NOMO-1 (cell line): ENCODE measurements around the gene DONSON.
"Not testable (repeated sequence)": the region's sequence is repeated elsewhere in the genome, so short reads cannot be mapped to it uniquely, and the experiment has no call there.

Experiments used
- DNase-seq, 2 experiments: peaks; one replicate each; lab custom pipeline; 2025; ENCODE audit not compliant: unreplicated experiment in 2 of 2; lab: John Stamatoyannopoulos, UW

DONSON gene

GRCh38 chr21:33588485-33589335 lies at the start of gene DONSON:
Gene DONSON (minus strand): TSS chr21:33588684. CDS start chr21:33588641, 43 bp downstream.
- DNase-seq = peak; percentile 78 to 81

DNA sequence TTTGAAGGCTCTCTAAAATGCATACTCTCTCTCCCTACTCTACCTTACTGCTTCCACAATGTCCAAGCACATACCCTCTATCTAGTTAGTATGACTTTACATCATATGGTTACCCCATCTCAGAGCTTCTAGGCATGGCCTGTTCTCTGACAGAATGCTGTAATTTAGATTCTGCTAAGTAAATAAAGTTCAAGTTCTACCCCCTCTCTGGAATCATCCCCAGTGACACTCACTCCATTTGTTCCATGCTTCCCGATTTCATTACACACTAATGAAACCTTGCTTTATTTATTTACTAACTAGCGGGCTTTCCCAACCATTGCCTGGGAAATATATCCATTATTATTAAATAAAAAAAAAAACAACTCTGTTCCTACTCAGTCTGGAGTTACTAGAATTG lies 45.8 kb upstream of the DONSON start:
- DNase-seq = no peak

GRCh38 chr21:33626151-33626550 lies 37.7 kb upstream of the DONSON start:
- not testable (repeated sequence) for DNase-seq

DNA sequence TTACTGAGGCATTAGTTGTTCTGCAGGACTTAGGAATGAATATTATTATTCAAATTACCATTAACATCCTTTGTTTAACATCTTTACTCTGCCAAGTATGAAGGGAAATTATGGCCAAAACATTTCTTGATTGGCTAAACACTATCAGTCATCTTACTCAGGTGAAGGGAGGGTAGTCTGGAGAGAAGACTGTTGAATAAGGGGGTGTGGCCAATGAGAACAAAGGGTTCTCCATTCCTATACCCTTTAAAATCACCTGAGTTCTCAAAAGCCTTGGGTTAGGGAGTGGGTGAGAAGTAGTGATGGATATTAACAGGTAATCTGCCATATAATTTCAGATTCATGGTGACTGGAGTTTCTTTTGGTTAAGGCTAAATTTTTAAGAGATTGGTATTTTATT lies 33.8 kb upstream of the DONSON start:
- DNase-seq = no peak

- peak; percentile 59 to 69 for DNase-seq
These were observed 31.2 kb upstream of the DONSON start for GRCh38 chr21:33619726-33620125.

DNA sequence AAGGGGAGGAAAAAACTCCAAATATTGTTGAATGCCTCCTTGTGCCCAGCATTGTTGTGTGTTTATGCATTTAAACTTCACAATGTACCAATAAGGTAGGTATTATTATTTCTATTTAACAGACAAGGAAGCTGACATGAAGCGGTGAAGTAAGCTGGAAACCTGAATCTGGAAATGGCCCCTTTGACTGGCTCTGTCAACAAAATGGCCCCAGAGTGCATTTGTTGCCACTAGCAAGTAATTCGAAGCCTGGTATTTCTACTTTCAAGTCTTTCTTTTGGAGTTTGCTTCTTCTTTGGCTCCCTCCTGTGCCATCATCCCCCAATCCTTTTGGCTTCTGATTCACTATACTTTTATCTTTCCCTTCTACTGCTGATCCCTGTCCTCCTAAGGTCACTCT lies 29.9 kb upstream of the DONSON start:
- no peak for DNase-seq

DNA sequence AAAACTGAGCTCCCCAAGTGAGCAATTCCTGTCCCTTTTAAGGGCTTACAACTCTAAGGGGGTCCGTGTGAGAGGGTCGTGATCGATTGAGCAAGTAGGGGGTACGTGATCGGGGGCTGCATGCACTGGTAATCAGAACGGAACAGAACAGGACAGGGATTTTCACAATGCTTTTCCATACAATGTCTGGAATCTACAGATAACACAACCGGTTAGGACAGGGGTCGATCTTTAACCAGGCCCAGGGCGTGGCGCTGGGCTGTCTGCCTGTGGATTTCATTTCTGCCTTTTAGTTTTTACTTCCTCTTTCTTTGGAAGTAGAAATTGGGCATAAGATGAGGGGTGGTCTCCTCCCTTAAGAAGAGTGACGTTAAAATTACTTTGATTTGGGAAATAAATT lies 29.1 kb upstream of the DONSON start:
- not testable (repeated sequence) for DNase-seq

DNA sequence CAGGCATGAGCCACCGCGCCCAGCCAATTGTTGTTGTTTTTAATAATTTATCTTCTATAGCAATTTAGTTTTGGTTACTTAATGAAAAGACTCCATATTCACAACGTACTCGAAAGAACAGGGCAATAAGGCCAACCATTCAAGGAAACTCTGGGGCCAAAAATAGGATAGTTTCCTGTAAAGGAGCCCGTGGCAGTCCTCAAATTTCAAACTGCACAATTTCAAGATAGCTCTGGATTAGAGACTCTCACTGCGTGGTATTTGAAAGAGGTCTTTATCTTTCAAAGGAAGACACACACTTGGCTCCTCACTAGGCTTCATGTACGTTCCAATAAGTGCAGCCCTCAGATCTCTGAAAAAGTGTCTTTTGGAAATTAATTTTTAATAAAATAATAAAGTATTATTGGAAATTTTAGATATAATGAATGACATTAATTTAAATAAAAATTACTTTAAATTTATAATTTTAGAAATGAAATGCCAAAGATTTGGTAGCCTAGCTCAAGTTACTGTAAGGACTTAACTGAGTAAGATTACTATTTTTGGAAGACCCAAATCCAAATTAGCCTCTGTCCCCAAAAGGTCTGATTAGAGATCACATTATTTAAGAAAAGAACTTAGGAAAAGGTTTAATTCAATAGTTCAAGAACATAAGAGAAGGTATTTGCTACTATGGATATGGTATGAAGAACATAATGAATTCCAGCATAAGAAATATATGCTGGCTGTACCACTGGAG lies 22.7 kb upstream of the DONSON start:
- no peak for DNase-seq

GRCh38 chr21:33608559-33608958 lies 20.1 kb upstream of the DONSON start:
- DNase-seq = no peak

DNA sequence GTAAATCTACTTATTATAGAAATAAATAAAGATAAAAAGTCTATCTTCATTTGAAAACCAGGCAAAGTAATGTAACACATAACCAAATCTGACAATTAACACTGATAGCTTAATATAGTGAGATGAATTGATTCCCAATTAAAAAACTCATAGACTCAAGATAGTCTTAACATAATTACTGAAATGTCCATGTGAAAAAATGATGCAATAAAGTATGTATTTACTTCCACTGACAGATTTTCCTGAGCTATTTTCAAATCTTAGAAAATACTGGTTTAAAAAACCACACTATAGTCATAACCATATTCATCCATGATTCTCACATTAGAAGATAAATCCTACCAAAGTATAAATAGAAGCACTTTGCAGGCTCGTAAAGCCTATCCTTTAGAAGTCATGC lies 9.6 kb upstream of the DONSON start:
- DNase-seq = no peak

DNA sequence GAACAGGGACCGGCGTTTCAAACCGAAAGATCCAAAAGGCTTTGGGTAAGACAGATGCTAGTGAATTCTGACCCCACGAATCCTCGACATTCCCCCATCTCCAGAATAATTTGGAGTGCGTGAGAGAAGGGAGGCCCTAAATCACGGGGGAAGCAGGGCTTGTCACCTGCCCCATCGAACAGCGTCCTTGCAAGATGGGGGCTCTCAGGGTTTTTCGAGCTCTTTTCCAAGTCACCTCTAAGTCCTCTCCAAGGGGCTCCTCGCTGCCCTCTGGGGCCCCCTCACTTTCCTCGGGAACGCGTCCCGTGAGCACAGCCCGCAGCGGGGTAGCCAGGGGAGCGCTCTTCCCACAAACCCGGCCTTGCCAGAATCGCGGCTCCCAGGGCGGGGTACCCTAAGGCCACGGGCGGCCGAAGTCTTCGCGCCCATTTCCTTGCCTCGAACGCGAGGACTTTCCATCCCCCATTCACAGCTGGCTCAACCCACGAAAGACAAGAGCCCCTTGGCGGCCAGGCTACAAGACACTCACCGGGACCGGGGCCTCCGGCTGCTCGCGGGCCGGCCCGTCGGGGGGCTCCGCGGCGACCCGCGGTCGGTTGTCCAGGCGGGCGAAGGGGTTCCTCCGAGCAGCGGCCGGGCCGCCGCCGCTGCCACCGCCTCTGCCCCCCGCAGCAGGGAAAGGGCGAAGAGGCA lies 546 bp downstream of the DONSON start:
- peak; percentile 16 to 19 for DNase-seq

DNA sequence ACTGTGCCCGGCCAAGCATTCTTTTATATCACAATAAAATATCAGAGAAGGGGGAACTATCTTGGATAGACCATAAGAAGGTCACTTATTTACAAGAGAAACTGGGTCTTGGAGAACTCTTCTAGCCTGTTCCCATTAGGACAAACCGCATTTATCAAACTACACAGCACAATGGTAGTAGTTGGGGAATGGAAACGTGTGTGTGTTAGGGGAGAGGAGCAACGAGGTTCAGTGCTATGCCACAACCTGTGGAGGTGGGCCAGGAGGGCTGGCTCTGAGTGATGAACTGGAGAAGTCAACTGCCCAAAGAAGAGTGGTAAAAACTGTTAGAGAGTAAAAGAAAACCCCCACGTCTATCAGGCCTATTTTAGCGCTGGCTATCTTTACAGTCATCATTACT lies 1.6 kb downstream of the DONSON start:
- no peak for DNase-seq

DNA sequence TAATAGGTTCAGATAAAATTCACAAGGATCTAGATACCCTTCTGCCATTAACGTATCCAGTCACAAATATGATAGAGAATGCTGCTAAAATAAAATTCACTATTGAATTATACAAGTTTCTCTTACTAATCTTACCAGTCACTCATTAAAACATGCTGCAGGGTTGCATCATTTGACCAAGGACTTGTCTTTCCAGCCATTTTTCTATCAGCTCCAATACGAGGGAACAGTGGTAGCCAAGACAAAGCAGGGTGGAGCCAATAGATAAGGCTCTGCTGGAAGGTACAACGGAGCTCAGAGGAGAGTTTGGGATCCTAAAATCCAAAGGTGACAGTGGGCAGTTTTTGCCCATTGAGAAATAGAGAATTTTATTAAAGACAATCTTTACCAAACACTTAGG lies 4.0 kb downstream of the DONSON start:
- DNase-seq = no peak

DNA sequence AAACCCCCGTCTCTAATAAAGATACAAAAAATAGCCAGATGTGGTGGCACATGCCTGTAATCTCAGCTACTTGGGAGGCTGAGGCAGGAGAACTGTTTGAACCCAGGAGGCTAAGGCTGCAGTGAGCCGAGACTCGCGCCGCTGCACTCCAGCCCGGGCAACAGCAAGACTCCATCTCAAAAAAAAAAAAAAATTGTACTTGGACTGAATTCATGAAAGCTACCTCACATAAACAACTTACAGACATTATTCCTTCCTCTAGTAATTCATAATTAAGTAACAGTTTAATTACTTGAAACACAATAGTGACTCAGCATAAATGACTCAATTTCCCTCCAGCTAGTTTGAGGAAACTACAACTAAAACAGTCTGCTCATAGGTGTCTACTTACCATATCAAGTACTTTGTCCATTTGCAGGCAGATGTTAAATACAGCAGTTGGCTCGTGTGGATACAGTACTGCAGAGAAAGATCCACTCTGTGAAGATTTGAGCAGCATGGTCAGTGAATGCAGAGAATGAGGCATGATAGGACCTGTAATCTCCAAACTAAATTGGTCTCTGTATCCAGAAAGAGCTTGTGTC lies 9.4 kb downstream of the DONSON start:
- DNase-seq = peak in 1 of 2 experiments; percentile 38

GRCh38 chr21:33578214-33578613 lies 10.3 kb downstream of the DONSON start:
- DNase-seq = no peak

DNA sequence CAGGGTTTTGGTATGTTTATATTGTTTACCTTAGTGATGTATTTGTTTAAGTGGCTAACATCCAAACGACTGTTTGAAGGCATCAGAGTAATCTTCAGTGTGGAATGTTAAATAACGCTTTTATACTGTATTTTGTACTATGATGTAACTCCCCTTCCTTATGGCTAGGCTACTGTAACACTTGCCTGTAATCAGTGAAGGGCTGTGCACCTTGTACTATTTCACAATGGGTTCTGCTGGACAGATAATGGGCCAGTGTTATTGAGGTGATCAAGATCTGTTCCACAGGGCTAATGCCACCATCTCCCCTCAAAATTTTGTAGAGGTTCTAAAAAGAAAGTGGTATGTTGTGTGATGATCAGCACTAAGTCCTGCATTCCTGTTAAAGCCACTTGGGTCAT lies 11.7 kb downstream of the DONSON start:
- not testable (repeated sequence) for DNase-seq

GRCh38 chr21:33572350-33572749 lies 16.1 kb downstream of the DONSON start:
- DNase-seq = no peak

DNA sequence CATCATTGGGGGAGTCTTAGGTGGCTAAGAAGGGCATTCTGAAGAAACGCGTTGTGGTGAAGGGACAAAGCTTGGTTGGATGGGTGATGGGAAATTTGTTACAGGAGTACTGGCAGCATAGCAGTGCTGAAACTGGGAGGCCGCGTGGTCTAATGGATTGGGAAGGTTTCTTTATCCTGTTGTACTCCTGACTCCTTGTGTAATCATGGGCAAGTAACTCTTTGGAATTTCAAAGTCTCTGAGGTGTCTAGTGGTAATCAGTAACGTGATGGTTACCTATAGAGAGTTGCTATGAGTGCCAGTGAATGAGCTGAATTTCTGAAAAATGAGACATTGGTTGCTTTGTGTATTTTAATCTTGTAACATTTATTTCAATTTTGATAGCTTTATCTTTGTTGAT lies 18.5 kb downstream of the DONSON start:
- DNase-seq = no peak

DNA sequence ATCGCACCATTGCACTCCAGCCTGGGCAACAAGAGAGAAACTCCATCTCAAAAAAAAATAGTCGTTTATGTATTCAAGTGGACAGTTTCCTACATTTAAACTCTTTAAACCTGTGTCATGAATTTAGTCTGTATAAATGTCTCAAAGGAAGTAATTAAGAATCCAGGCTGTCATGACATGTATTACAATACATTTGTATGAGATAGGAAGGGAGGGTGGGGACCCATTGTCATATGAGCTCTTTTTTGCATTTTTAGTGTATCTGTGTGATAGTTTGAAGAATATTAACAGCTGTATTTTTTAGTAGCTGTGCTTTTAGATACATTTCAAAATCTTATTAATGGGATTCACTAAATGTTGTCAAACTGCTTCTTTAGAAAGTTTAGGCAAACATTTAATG lies 20.0 kb downstream of the DONSON start:
- DNase-seq = no peak

DNA sequence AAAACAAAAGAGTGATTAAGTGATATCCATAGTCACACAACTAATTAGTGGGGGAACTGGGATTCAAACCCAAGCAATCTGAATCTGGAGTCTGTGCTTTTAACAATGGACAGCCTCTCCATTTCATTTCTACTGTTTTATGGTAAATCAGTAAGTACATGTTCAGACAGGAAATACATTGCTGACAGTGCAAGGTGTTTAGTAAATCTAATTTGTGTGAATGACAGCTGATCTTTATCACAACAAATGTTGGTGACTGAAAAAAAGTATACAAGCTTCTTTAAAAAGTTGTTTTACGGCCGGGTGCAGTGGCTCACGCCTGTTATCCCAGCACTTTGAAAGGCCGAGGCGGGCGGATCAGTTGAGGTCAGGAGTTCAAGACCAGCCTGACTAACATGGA lies 20.6 kb downstream of the DONSON start:
- no peak for DNase-seq

DNA sequence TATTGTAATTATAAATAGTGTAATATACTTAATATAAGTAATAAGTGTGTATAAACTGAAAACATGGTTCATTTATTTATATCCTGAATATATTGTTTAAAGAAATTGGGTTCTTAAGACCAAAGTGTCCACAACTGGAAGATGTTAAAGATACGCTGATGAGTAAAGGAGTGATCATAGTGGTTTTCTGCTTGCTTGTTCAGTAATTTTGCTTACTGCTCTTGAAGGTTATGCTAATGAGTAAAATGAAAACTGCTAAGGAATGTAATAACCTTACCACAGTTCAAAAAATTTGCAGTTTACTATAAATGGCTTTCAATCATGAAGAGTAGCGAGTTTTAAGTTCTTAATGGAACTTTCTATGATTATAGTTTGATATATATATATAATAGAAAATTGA lies 22.0 kb downstream of the DONSON start:
- no peak for DNase-seq
